H9 (cell line): ENCODE results near the gene PLAU. TPM values are rescaled to one million over a fixed set of nuclear protein-coding genes. Genes with fewer than 3 reads are reported as not detected.
A peak's percentile ranks its signal among the peaks of the same experiment; 100 is the strongest.

Source experiments
- DNase-seq: peaks from one replicate; pipeline ENCODE4 v3.0.0-alpha.2; 2017
- H2AFZ ChIP-seq: one replicate; pipeline ENCODE4 v1.6.1; 2013; ENCODE audit warnings: mild to moderate bottlenecking, low read length, control low read depth, moderate library complexity
- H2AK5ac ChIP-seq: 2 replicates; pipeline ENCODE4 v1.6.1; 2013; ENCODE audit warnings: low read length, control low read depth, mixed read lengths; ENCODE audit not compliant: insufficient read length
- H2BK120ac ChIP-seq: one replicate; pipeline ENCODE4 v1.6.1; 2013; ENCODE audit warnings: low read depth, mild to moderate bottlenecking, low read length, control low read depth, inconsistent platforms; ENCODE audit not compliant: poor library complexity, severe bottlenecking
- H2BK12ac ChIP-seq: 2 replicates; pipeline ENCODE4 v1.6.1; 2013; ENCODE audit warnings: low read length, control low read depth, mixed read lengths, low read depth; ENCODE audit not compliant: insufficient read length
- H2BK15ac ChIP-seq: 2 replicates; pipeline ENCODE4 v1.6.1; 2013; ENCODE audit warnings: low read depth, low read length, control low read depth
- H2BK20ac ChIP-seq: one replicate; pipeline ENCODE4 v1.6.1; 2013; ENCODE audit warnings: low read depth, mild to moderate bottlenecking, low read length, control low read depth, inconsistent platforms; ENCODE audit not compliant: poor library complexity, severe bottlenecking
- H2BK5ac ChIP-seq: 2 replicates; pipeline ENCODE4 v1.6.1; 2013; ENCODE audit warnings: low read length, control low read depth, mixed read lengths; ENCODE audit not compliant: insufficient read length
- H3K14ac ChIP-seq: 2 replicates; pipeline ENCODE4 v1.6.1; 2013; ENCODE audit warnings: low read length, control low read depth; ENCODE audit not compliant: insufficient read depth
- H3K18ac ChIP-seq: 2 replicates; pipeline ENCODE4 v1.6.1; 2013; ENCODE audit warnings: low read depth, mild to moderate bottlenecking, mixed read lengths, low read length, control low read depth; ENCODE audit not compliant: insufficient read length
- H3K23ac ChIP-seq: 2 replicates; pipeline ENCODE4 v1.6.1; 2013; ENCODE audit warnings: low read length, control low read depth, mixed read lengths, low read depth; ENCODE audit not compliant: insufficient read length
- H3K23me2 ChIP-seq: 2 replicates; pipeline ENCODE4 v1.6.1; 2013; ENCODE audit warnings: low read depth, mild to moderate bottlenecking, mixed read lengths, low read length, control low read depth; ENCODE audit not compliant: insufficient read length, poor library complexity, severe bottlenecking
- H3K27ac ChIP-seq: 2 replicates; pipeline ENCODE4 v1.5.1; 2013; ENCODE audit warnings: low read length, control low read depth, mixed read lengths, low read depth; ENCODE audit not compliant: insufficient read length
- H3K27me3 ChIP-seq: 2 replicates; pipeline ENCODE4 v1.6.1; 2013; ENCODE audit warnings: low read length, control low read depth, inconsistent platforms; ENCODE audit not compliant: insufficient read depth
- H3K4ac ChIP-seq: 2 replicates; pipeline ENCODE4 v1.6.1; 2013; ENCODE audit warnings: low read depth, mild to moderate bottlenecking, control low read depth, inconsistent platforms, low read length, moderate library complexity
- H3K4me1 ChIP-seq: 2 replicates; pipeline ENCODE4 v1.6.1; 2013; ENCODE audit warnings: low read length, control low read depth, inconsistent platforms; ENCODE audit not compliant: insufficient read depth
- H3K4me2 ChIP-seq: 2 replicates; pipeline ENCODE4 v1.6.1; 2013; ENCODE audit warnings: low read length, control low read depth, mixed read lengths; ENCODE audit not compliant: insufficient read length, insufficient read depth
- H3K56ac ChIP-seq: 2 replicates; pipeline ENCODE4 v1.6.1; 2013; ENCODE audit warnings: low read depth, mild to moderate bottlenecking, mixed read lengths, low read length, control low read depth; ENCODE audit not compliant: insufficient read length
- H3K79me1 ChIP-seq: 2 replicates; pipeline ENCODE4 v1.6.1; 2013; ENCODE audit warnings: low read depth, mild to moderate bottlenecking, moderate library complexity, low read length, control low read depth, inconsistent platforms; ENCODE audit not compliant: insufficient read depth, poor library complexity, severe bottlenecking
- H3K79me2 ChIP-seq: 2 replicates; pipeline ENCODE4 v1.6.1; 2013; ENCODE audit warnings: low read length, control low read depth, inconsistent platforms; ENCODE audit not compliant: insufficient read depth
- H3K9ac ChIP-seq: 2 replicates; pipeline ENCODE4 v1.6.1; 2013; ENCODE audit warnings: low read length, control low read depth, mixed read lengths; ENCODE audit not compliant: insufficient read length; ENCODE audit errors: extremely low read depth
- H3K9me3 ChIP-seq: one replicate; pipeline ENCODE4 v1.6.1; 2013; ENCODE audit warnings: low read depth, low read length, inconsistent platforms; ENCODE audit not compliant: control insufficient read depth
- H3T11ph ChIP-seq: one replicate; pipeline ENCODE4 v1.6.1; 2013; ENCODE audit warnings: mild to moderate bottlenecking, low read length, control low read depth, inconsistent platforms
- H4K20me1 ChIP-seq: one replicate; pipeline ENCODE4 v1.6.1; 2013; ENCODE audit not compliant: control insufficient read depth, insufficient read length, insufficient read depth
- H4K5ac ChIP-seq: 2 replicates; pipeline ENCODE4 v1.6.1; 2013; ENCODE audit warnings: low read depth, mild to moderate bottlenecking, mixed read lengths, low read length, control low read depth; ENCODE audit not compliant: insufficient read length
- H4K8ac ChIP-seq: replicated peaks from 2 replicates; pipeline ENCODE4 v1.6.1; 2013; ENCODE audit warnings: low read length, control low read depth, mixed read lengths, low read depth; ENCODE audit not compliant: insufficient read length
- H4K91ac ChIP-seq: 2 replicates; pipeline ENCODE4 v1.6.1; 2013; ENCODE audit warnings: low read depth, mild to moderate bottlenecking, moderate library complexity, mixed read lengths, low read length, control low read depth; ENCODE audit not compliant: insufficient read length
- H3K27ac Mint-ChIP-seq, 3 experiments: 2 replicates in 2 of 3; 3 replicates in 1 of 3; pipeline ENCODE4 v1.8.0; 2020 to 2021; ENCODE audit warnings: mixed read lengths in 3 of 3, mild to moderate bottlenecking in 1 of 3, moderate library complexity in 1 of 3
- H3K27me3 Mint-ChIP-seq: 2 replicates; pipeline ENCODE4 v1.8.0; 2021; ENCODE audit warnings: low read depth, mild to moderate bottlenecking, moderate library complexity, mixed read lengths
- H3K36me3 Mint-ChIP-seq, 3 experiments: 2 replicates in 2 of 3; 3 replicates in 1 of 3; pipeline ENCODE4 v1.8.0; 2020 to 2021; ENCODE audit warnings: low read depth in 3 of 3, mixed read lengths in 3 of 3; ENCODE audit not compliant: insufficient read depth in 1 of 3
- H3K4me1 Mint-ChIP-seq, 2 experiments: 2 replicates each; pipeline ENCODE4 v1.8.0; 2020; ENCODE audit warnings: mixed read lengths in 2 of 2
- H3K4me3 Mint-ChIP-seq, 2 experiments: 2 replicates in 1 of 2; 3 replicates in 1 of 2; pipeline ENCODE4 v1.8.0; 2020 to 2021; ENCODE audit warnings: mild to moderate bottlenecking in 2 of 2, mixed read lengths in 2 of 2, moderate library complexity in 1 of 2
- H3K9me3 Mint-ChIP-seq, 2 experiments: 2 replicates in 1 of 2; 3 replicates in 1 of 2; pipeline ENCODE4 v1.8.0; 2020; ENCODE audit warnings: mild to moderate bottlenecking in 2 of 2, mixed read lengths in 2 of 2, moderate library complexity in 1 of 2
- WGBS: extraction: QIAGEN DNeasy Blood & Tissue Kit; methylation state at CpG from one replicate; pipeline ENCODE4 v1.1.7; 2013; ENCODE audit warnings: missing lambda C conversion rate, low lambda C conversion rate, mixed read lengths; ENCODE audit not compliant: insufficient read length; ENCODE audit errors: extremely low coverage; 5-methylcytosine and 5-hydroxymethylcytosine counted together
- total RNA-seq: library from RNA; stranded (reverse); gene quantifications from 2 replicates; pipeline ENCODE4 v1.2.1, GENCODE V29; 2021
- TF ChIP-seq, protein P1 (sequence below): fragments of 200-600 bp; sonication (generic); conservative IDR thresholded peaks from 3 replicates; pipeline ENCODE4 v1.8.0; 2021; ENCODE audit warnings: antibody characterized with exemption, mild to moderate bottlenecking

Gene PLAU
- total RNA-seq, 1 experiment from 2014 or later = 15.0 TPM

- H3K4me3 Mint-ChIP-seq = peak overlapping the region in 1 of 2 experiments; percentile 55; a peak in 1 of 5 replicates
Measured at GRCh38 chr10:73876157-73876556, 34.8 kb upstream of the PLAU start.

More at GRCh38 chr10:73876157-73876556, 34.8 kb upstream of the PLAU start:
- no peaks in the 10 kb centered on the region for H3K79me1 ChIP-seq
- H4K5ac ChIP-seq = no peak overlapping the region
- TF ChIP-seq, protein P1, sequence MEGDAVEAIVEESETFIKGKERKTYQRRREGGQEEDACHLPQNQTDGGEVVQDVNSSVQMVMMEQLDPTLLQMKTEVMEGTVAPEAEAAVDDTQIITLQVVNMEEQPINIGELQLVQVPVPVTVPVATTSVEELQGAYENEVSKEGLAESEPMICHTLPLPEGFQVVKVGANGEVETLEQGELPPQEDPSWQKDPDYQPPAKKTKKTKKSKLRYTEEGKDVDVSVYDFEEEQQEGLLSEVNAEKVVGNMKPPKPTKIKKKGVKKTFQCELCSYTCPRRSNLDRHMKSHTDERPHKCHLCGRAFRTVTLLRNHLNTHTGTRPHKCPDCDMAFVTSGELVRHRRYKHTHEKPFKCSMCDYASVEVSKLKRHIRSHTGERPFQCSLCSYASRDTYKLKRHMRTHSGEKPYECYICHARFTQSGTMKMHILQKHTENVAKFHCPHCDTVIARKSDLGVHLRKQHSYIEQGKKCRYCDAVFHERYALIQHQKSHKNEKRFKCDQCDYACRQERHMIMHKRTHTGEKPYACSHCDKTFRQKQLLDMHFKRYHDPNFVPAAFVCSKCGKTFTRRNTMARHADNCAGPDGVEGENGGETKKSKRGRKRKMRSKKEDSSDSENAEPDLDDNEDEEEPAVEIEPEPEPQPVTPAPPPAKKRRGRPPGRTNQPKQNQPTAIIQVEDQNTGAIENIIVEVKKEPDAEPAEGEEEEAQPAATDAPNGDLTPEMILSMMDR = no peak
- H3K9me3 ChIP-seq = no peaks in the 10 kb centered on the region
- no peak overlapping the region for H3K27ac Mint-ChIP-seq
- H3K18ac ChIP-seq = no peak overlapping the region
- no peak overlapping the region for H3T11ph ChIP-seq
- no peak overlapping the region for H3K14ac ChIP-seq
- H3K4ac ChIP-seq = no peak overlapping the region
- H3K9me3 Mint-ChIP-seq = no peaks in the 10 kb centered on the region
- no peak overlapping the region for H2BK5ac ChIP-seq
- no peak overlapping the region for H4K91ac ChIP-seq
- no peak overlapping the region for H3K4me2 ChIP-seq
- no peaks in the 10 kb centered on the region; the same call in 1 of the 2 replicates for H3K79me2 ChIP-seq
- whole genome bisulfite sequencing = no CpG with 5 or more reads among the region's 4 CpGs
- H3K9ac ChIP-seq = no peak overlapping the region
- DNase-seq = peak; percentile 51
- no peak overlapping the region for H2AK5ac ChIP-seq
- no peak overlapping the region for H4K8ac ChIP-seq
- H3K27me3 ChIP-seq = no peaks in the 10 kb centered on the region
- peaks cover 3% of the 10 kb centered on the region for H3K23me2 ChIP-seq
- H2AFZ ChIP-seq = no peak overlapping the region
- peaks cover 2% of the 10 kb centered on the region; the same call in 1 of the 2 replicates for H3K4me1 ChIP-seq
- H2BK12ac ChIP-seq = no peak overlapping the region
- peaks cover 13% of the 10 kb centered on the region for H3K27me3 Mint-ChIP-seq
- no peaks in the 10 kb centered on the region for H4K20me1 ChIP-seq
- no peak overlapping the region for H2BK120ac ChIP-seq
- no peak overlapping the region for H2BK20ac ChIP-seq
- no peak overlapping the region for H3K23ac ChIP-seq
- H2BK15ac ChIP-seq = no peak overlapping the region
- peaks cover 29 to 30% of the 10 kb centered on the region in 2 experiments for H3K4me1 Mint-ChIP-seq
- H3K56ac ChIP-seq = no peak overlapping the region
- H3K36me3 Mint-ChIP-seq = peaks cover 8 to 20% (median 15%) of the 10 kb centered on the region in 3 experiments
- H3K27ac ChIP-seq = no peak overlapping the region
